OCI-LY7 (cell line): ENCODE data around the gene UFSP2. TPM values are rescaled to one million over a fixed set of nuclear protein-coding genes. Genes with fewer than 3 reads are reported as not detected.
A peak's percentile ranks its signal among the peaks of the same experiment; 100 is the strongest.

ENCODE experiments used
- BruUV-seq: library from RNA; stranded (reverse); fragments of 400-500 nt; replicated peaks from 2 replicates; lab custom pipeline; 2021; lab: Mats Ljungman, UMichigan
- CTCF ChIA-PET: fragments of 300-600 bp; sonication (Branson Sonifier 250); formaldehyde crosslinking; loops from one replicate; lab custom pipeline; 2022; ENCODE audit warnings: antibody characterized with exemption; ENCODE audit not compliant: unreplicated experiment; lab: Charles Lee
- POLR2A ChIA-PET: fragments of 300-600 bp; sonication (Branson Sonifier 250); formaldehyde crosslinking; loops from one replicate; lab custom pipeline; 2022; ENCODE audit warnings: antibody characterized with exemption; lab: Charles Lee
- DNase-seq: peaks from one replicate; pipeline ENCODE4 v3.0.0-alpha.2; 2015; ENCODE audit warnings: low spot score
- H2AFZ ChIP-seq: fragments of 200-600 bp; sonication (generic), shearing (Covaris generic); 2 replicates; pipeline ENCODE4 v1.6.1; 2014; ENCODE audit warnings: mild to moderate bottlenecking, antibody characterized with exemption, low read length, moderate library complexity
- H3K27ac ChIP-seq: fragments of 200-600 bp; sonication (generic); 2 replicates; pipeline ENCODE4 v1.5.1; 2014; ENCODE audit warnings: mixed run types, low read depth, mild to moderate bottlenecking, moderate library complexity, low read length, inconsistent platforms; ENCODE audit not compliant: poor library complexity, severe bottlenecking
- H3K36me3 ChIP-seq: fragments of 200-600 bp; sonication (generic); 2 replicates; pipeline ENCODE4 v1.6.1; 2014; ENCODE audit warnings: mild to moderate bottlenecking, antibody characterized with exemption, low read length, moderate library complexity, mixed read lengths; ENCODE audit not compliant: insufficient read depth
- H3K4me1 ChIP-seq: fragments of 200-600 bp; sonication (generic); 2 replicates; pipeline ENCODE4 v1.5.1; 2014; ENCODE audit warnings: mild to moderate bottlenecking, low read length; ENCODE audit not compliant: insufficient read depth, poor library complexity, severe bottlenecking
- H3K4me2 ChIP-seq: fragments of 200-600 bp; sonication (generic); 2 replicates; pipeline ENCODE4 v1.6.1; 2014; ENCODE audit warnings: mild to moderate bottlenecking, low read length
- H3K4me3 ChIP-seq: fragments of 200-600 bp; sonication (generic); 2 replicates; pipeline ENCODE4 v1.5.1; 2014; ENCODE audit warnings: mild to moderate bottlenecking, low read depth, low read length; ENCODE audit not compliant: poor library complexity, severe bottlenecking
- H3K79me2 ChIP-seq: fragments of 200-600 bp; sonication (generic); 2 replicates; pipeline ENCODE4 v1.6.1; 2016; ENCODE audit warnings: low read depth, mild to moderate bottlenecking, low read length, moderate library complexity, mixed read lengths; ENCODE audit not compliant: insufficient read depth
- H3K9me2 ChIP-seq: fragments of 200-600 bp; sonication (generic); 2 replicates; pipeline ENCODE4 v1.6.1; 2016; ENCODE audit warnings: mild to moderate bottlenecking, low read length, mixed read lengths; ENCODE audit not compliant: insufficient read depth
- H3K9me3 ChIP-seq: fragments of 200-600 bp; sonication (generic); 2 replicates; pipeline ENCODE4 v1.6.1; 2014; ENCODE audit warnings: mild to moderate bottlenecking, mixed run types, low read length, mixed read lengths
- H4K20me1 ChIP-seq: fragments of 200-600 bp; sonication (generic); 2 replicates; pipeline ENCODE4 v1.6.1; 2014; ENCODE audit warnings: mild to moderate bottlenecking, antibody characterized with exemption, low read length, moderate library complexity, mixed read lengths; ENCODE audit not compliant: insufficient read depth
- EZH2phosphoT487 ChIP-seq: fragments of 200-600 bp; sonication (generic); IDR thresholded peaks from 2 replicates; pipeline ENCODE4 v1.6.1; 2018; ENCODE audit warnings: low read depth, borderline replicate concordance, mild to moderate bottlenecking, mixed run types, antibody characterized with exemption, low read length, moderate library complexity, mixed read lengths
- intact Hi-C: fragments of 100-400 bp; cut with micrococcal nuclease; formaldehyde crosslinking; loops from one replicate; pipeline ENCODE4 v1.10.0; 2022; ENCODE audit not compliant: unreplicated experiment
- total RNA-seq, 2 experiments: library from RNA; depleted of rRNA in 1 of 2; stranded (reverse); fragments of >200 nt in 1 of 2; shearing (Covaris generic) in 1 of 2; gene quantifications; 2 replicates each; pipeline ENCODE4 v1.2.3, GENCODE V29; 2014 to 2022
- TF ChIP-seq, protein P1 (sequence below): fragments of 200-600 bp; sonication (generic); conservative IDR thresholded peaks from 2 replicates; pipeline ENCODE4 v1.5.1; 2014; ENCODE audit warnings: mild to moderate bottlenecking, antibody characterized with exemption, low read length, moderate library complexity, mixed read lengths

Gene UFSP2
- total RNA-seq, 2 experiments from 2014 or later: 17.3 to 37.6 TPM

DNA sequence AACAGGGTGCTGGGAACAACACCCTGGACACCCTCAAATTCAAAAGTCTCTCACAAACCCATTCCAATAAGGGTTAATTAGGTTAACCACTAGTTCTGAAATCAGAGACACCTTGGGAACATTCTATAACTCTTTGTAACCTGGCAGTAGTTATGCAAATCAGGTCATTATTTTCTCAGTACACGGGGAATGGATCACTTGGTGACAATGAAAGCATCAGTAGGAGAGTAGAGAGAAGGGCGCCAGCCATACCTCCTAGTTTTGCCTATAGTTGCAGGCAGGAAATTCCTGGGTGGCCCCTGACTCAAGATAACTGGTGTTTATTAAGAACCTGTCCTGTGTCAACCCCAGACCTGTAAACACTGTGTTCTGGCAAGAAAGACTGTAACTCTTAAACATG lies 43.2 kb upstream of the UFSP2 start:
- CTCF ChIA-PET: no interaction called here
- POLR2A ChIA-PET: interaction anchor here (0.9 to 1.3 kb wide), 2 partner anchors 70 to 269 kb away, joined by 3 read pairs; no protein-coding TSS in a partner anchor
- BruUV-seq: no TSS peak
- Histone ChIP-seq H3K27ac (no peak overlapping the region), H3K9me2 (no peaks in the 10 kb centered on the region), H4K20me1 (no peaks in the 10 kb centered on the region), H3K36me3 (no peaks in the 10 kb centered on the region), H3K4me1 (peaks cover 43% of the 10 kb centered on the region), H3K4me3 (no peak overlapping the region), H3K79me2 (no peaks in the 10 kb centered on the region), H2AFZ (no peak overlapping the region), H3K9me3 (no peaks in the 10 kb centered on the region), H3K4me2 (peak overlapping the region; percentile 93; the same call in 1 of the 2 replicates)
- DNase-seq: no peak
- intact Hi-C loops: no loop called here
- TF ChIP-seq, protein P1, sequence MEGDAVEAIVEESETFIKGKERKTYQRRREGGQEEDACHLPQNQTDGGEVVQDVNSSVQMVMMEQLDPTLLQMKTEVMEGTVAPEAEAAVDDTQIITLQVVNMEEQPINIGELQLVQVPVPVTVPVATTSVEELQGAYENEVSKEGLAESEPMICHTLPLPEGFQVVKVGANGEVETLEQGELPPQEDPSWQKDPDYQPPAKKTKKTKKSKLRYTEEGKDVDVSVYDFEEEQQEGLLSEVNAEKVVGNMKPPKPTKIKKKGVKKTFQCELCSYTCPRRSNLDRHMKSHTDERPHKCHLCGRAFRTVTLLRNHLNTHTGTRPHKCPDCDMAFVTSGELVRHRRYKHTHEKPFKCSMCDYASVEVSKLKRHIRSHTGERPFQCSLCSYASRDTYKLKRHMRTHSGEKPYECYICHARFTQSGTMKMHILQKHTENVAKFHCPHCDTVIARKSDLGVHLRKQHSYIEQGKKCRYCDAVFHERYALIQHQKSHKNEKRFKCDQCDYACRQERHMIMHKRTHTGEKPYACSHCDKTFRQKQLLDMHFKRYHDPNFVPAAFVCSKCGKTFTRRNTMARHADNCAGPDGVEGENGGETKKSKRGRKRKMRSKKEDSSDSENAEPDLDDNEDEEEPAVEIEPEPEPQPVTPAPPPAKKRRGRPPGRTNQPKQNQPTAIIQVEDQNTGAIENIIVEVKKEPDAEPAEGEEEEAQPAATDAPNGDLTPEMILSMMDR: no peak
- TF ChIP-seq EZH2phosphoT487: no peak

DNA sequence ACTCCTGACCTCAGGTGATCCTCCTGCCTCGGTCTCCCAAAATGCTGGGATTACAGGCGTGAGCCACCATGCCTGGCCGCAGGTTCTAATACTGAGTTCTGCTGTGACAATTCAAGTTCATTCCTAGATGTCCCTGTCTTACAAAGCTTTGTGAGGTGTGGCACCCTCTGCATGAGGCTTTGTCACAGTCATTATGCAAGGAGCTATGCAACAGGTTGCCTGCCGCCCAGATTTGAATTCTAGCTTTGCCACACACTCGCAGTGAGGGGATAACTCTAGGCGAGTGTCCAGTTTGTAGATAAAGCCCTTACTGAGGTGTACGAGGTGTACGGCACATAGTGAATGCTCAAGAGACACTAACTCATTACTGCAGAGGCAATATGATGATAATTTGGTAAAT lies 42.2 kb upstream of the UFSP2 start:
- Histone ChIP-seq H3K9me2 (no peaks in the 10 kb centered on the region), H3K79me2 (no peaks in the 10 kb centered on the region), H3K27ac (no peak overlapping the region), H3K9me3 (no peaks in the 10 kb centered on the region), H3K4me3 (no peak overlapping the region), H3K36me3 (no peaks in the 10 kb centered on the region), H2AFZ (no peak overlapping the region), H3K4me2 (no peak overlapping the region), H4K20me1 (no peaks in the 10 kb centered on the region), H3K4me1 (peaks cover 34% of the 10 kb centered on the region)
- no peak for DNase-seq
- TF ChIP-seq, protein P1: no peak
- TF ChIP-seq EZH2phosphoT487: no peak
- intact Hi-C loops: no loop called here
- BruUV-seq: no TSS peak
- CTCF ChIA-PET: no interaction called here
- POLR2A ChIA-PET: interaction anchor here (0.6 kb wide), 1 partner anchor 126 kb away, joined by 3 read pairs; no protein-coding TSS in a partner anchor

DNA sequence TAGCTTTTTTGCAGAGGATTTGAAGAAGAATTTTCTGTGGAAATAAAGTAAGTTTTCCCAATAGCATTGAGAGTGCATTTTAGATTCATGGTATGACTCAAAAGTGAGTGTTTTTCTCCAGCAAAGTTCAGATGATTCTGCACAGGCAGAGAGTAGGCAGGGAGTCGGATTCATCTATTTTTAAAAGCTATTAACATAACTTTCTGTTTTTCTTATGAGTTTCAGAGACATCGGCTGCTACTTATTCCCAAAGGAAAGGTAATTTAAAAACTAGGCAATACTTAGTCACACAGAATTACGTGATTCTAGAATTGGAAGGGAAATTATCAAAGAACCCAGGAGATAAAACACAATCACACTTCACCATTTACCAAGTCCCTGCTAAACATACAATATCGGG lies 41.3 kb upstream of the UFSP2 start:
- intact Hi-C loops: no loop called here
- CTCF ChIA-PET: no interaction called here
- POLR2A ChIA-PET: interaction anchor here (0.6 to 0.7 kb wide), 2 partner anchors 21 to 371 kb away, joined by 3 read pairs; no protein-coding TSS in a partner anchor

More for the DNA sequence above, 41.3 kb upstream of the UFSP2 start:
- no peak overlapping the region for H2AFZ ChIP-seq
- H3K4me2 ChIP-seq: no peak overlapping the region
- peaks cover 25% of the 10 kb centered on the region for H3K4me1 ChIP-seq
- H3K9me2 ChIP-seq: no peaks in the 10 kb centered on the region
- TF ChIP-seq, protein P1: no peak
- no peak for TF ChIP-seq EZH2phosphoT487
- no peaks in the 10 kb centered on the region for H3K79me2 ChIP-seq
- no peaks in the 10 kb centered on the region for H4K20me1 ChIP-seq
- no TSS peak for BruUV-seq
- DNase-seq: no peak
- H3K4me3 ChIP-seq: no peak overlapping the region
- H3K36me3 ChIP-seq: no peaks in the 10 kb centered on the region
- no peaks in the 10 kb centered on the region for H3K9me3 ChIP-seq
- no peak overlapping the region for H3K27ac ChIP-seq
